ENCODE measurements around the gene ETNK1.

Gene ETNK1

DNA sequence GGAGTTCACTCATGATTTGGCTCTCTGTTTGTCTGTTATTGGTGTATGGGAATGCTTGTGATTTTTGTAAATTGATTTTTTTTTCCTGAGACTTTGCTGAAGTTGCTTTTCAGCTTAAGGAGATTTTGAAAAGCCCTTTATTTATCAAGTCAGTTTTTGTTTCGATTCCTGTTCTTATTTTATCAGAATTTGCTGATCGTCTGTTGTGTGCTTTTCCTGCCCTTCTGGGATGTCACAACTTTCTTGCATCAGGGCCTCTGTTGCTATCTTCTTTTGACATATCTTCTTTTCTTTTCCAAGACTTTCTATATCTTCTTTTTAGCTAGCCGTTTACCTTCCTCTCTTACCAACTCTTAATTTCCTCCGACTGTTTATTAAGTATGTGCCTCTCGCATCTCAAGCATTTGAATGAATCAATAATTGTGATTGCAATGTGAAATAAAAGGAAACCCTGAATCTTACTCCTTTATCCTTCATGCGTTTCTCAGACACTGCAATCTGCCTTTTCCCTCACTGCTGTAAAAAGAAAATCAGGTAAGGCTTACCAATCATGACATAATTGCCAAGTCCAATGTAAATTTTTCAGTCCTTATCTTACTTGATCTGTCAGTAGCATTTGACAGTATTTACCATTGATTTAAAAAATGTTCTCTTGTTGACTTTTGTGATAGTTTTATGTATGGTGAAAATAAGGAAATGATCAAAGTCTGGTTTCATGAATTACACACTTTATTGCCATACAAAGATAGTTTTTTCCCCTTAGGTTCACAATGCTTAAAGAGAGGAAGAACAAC lies 53.0 kb downstream of the ETNK1 start:
- Histone ChIP-seq H3K36me3 (ENCODE audit: control insufficient read depth, low read length) (peaks cover 49% of the 10 kb centered on the region), H3K4me2 (ENCODE audit: low read length) (no peak overlapping the region), H3K79me2 (ENCODE audit: control insufficient read depth, low read length) (no peaks in the 10 kb centered on the region), H4K20me1 (ENCODE audit: control insufficient read depth, insufficient read depth, low read depth, low read length) (0 out of 2 replicates have a peak, but pooled peaks cover 5% of the 10 kb centered on the region), H3K9me3 (ENCODE audit: control insufficient read depth, insufficient read depth, low read length) (no peaks in the 10 kb centered on the region), H3K4me1 (ENCODE audit: control insufficient read depth, low read length) (no peaks in the 10 kb centered on the region), H3K4me3 (ENCODE audit: low read length) (no peak overlapping the region), H3K27me3 (ENCODE audit: control insufficient read depth, low read length) (no peaks in the 10 kb centered on the region), H3K9me2 (replicated peaks; ENCODE audit: control insufficient read depth, low read length) (no peaks in the 10 kb centered on the region), H3K27ac (ENCODE audit: low read depth, low read length) (no peak overlapping the region), H3F3A (ENCODE audit: control insufficient read depth, insufficient read depth) (peaks cover 5% of the 10 kb centered on the region; the same call in 1 of the 2 replicates)
- TF ChIP-seq, protein P1, sequence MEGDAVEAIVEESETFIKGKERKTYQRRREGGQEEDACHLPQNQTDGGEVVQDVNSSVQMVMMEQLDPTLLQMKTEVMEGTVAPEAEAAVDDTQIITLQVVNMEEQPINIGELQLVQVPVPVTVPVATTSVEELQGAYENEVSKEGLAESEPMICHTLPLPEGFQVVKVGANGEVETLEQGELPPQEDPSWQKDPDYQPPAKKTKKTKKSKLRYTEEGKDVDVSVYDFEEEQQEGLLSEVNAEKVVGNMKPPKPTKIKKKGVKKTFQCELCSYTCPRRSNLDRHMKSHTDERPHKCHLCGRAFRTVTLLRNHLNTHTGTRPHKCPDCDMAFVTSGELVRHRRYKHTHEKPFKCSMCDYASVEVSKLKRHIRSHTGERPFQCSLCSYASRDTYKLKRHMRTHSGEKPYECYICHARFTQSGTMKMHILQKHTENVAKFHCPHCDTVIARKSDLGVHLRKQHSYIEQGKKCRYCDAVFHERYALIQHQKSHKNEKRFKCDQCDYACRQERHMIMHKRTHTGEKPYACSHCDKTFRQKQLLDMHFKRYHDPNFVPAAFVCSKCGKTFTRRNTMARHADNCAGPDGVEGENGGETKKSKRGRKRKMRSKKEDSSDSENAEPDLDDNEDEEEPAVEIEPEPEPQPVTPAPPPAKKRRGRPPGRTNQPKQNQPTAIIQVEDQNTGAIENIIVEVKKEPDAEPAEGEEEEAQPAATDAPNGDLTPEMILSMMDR (IDR thresholded peaks at IDR 0.05; ENCODE audit: low read depth, low read length, poor library complexity, severe bottlenecking), result no peak
- no peak for TF ChIP-seq EZH2phosphoT487 (IDR thresholded peaks at IDR 0.05; ENCODE audit: borderline replicate concordance, low read length)

DNA sequence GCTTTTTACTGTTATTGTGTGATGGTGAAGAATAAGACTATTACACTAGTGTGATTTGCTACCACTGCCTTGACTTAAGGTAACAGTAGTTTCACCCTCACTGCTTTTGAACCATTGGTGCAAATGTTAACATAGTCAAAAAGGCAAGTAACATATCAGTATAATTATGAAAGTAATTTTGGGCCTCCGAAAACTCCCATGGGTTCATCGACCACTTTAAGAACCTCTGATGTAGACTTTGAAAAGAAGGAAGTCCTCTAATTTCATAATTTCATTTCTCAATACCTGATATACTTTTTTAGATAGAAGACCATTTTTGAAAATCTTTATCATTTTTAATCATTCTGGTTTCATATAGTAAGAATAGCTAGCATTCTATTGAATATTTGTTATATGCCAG lies 57.7 kb downstream of the ETNK1 start:
- peaks cover 9% of the 10 kb centered on the region for H3K4me1 ChIP-seq (ENCODE audit: control insufficient read depth, low read length)

DNA sequence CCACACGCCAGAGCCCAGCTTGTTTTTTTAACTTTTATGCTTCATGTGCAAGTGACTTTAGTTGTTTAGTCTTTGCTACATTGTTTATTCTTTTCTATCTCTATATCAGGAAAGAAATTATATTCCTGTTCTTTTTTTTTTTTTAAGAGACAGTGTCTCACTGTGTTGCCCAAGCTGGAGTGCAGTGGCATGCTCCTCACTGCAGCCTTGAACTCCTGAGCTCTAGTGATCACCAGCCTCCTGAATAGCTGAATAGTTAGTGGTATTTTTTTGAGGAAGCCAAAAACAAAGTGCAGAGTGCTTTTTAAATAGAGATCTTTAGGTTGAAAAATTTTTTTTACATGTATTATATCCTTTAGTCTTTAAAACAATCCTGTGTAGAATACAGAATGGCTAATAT lies 58.2 kb downstream of the ETNK1 start:
- no peak for TF ChIP-seq EZH2phosphoT487 (IDR thresholded peaks at IDR 0.05; ENCODE audit: borderline replicate concordance, low read length)
- TF ChIP-seq, protein P1 (IDR thresholded peaks at IDR 0.05; ENCODE audit: low read depth, low read length, poor library complexity, severe bottlenecking), result no peak
- no peak overlapping the region for H3K4me2 ChIP-seq (ENCODE audit: low read length)
- H3K27me3 ChIP-seq (ENCODE audit: control insufficient read depth, low read length), result no peaks in the 10 kb centered on the region
- no peaks in the 10 kb centered on the region for H3K9me3 ChIP-seq (ENCODE audit: control insufficient read depth, insufficient read depth, low read length)
- H3K27ac ChIP-seq (ENCODE audit: low read depth, low read length), result no peak overlapping the region
- H3K9me2 ChIP-seq (replicated peaks; ENCODE audit: control insufficient read depth, low read length), result no peaks in the 10 kb centered on the region
- H3K4me1 ChIP-seq (ENCODE audit: control insufficient read depth, low read length), result peaks cover 9% of the 10 kb centered on the region
- H3K4me3 ChIP-seq (ENCODE audit: low read length), result no peak overlapping the region
- H4K20me1 ChIP-seq (ENCODE audit: control insufficient read depth, insufficient read depth, low read depth, low read length), result 0 out of 2 replicates have a peak, but pooled peaks cover 5% of the 10 kb centered on the region
- peaks cover 11% of the 10 kb centered on the region for H3F3A ChIP-seq (ENCODE audit: control insufficient read depth, insufficient read depth)
- H3K36me3 ChIP-seq (ENCODE audit: control insufficient read depth, low read length), result peaks cover 47% of the 10 kb centered on the region
- no peaks in the 10 kb centered on the region for H3K79me2 ChIP-seq (ENCODE audit: control insufficient read depth, low read length)

More for the DNA sequence above, 57.7 kb downstream of the ETNK1 start:
- H3K9me2 ChIP-seq (replicated peaks; ENCODE audit: control insufficient read depth, low read length), result no peaks in the 10 kb centered on the region
- H3F3A ChIP-seq (ENCODE audit: control insufficient read depth, insufficient read depth), result peaks cover 11% of the 10 kb centered on the region
- H4K20me1 ChIP-seq (ENCODE audit: control insufficient read depth, insufficient read depth, low read depth, low read length), result 0 out of 2 replicates have a peak, but pooled peaks cover 5% of the 10 kb centered on the region
- no peaks in the 10 kb centered on the region for H3K9me3 ChIP-seq (ENCODE audit: control insufficient read depth, insufficient read depth, low read length)
- TF ChIP-seq, protein P1 (IDR thresholded peaks at IDR 0.05; ENCODE audit: low read depth, low read length, poor library complexity, severe bottlenecking), result no peak
- TF ChIP-seq EZH2phosphoT487 (IDR thresholded peaks at IDR 0.05; ENCODE audit: borderline replicate concordance, low read length), result no peak
- no peaks in the 10 kb centered on the region for H3K79me2 ChIP-seq (ENCODE audit: control insufficient read depth, low read length)
- no peaks in the 10 kb centered on the region for H3K27me3 ChIP-seq (ENCODE audit: control insufficient read depth, low read length)
- H3K27ac ChIP-seq (ENCODE audit: low read depth, low read length), result no peak overlapping the region
- no peak overlapping the region for H3K4me2 ChIP-seq (ENCODE audit: low read length)
- peaks cover 50% of the 10 kb centered on the region for H3K36me3 ChIP-seq (ENCODE audit: control insufficient read depth, low read length)
- H3K4me3 ChIP-seq (ENCODE audit: low read length), result no peak overlapping the region
